ENCODE results near the gene CDH5.

The CDH5 gene

GRCh38 chr16:66386629-66387622 lies 20.4 kb downstream of the CDH5 start:
- DNase-seq: no peak
- in situ Hi-C loops (cut with HindIII; ENCODE audit: low pct_ligation_motif_present, low pct_unique_long_range_greater_than_20kb, low sequenced_read_pairs): no loop called here

DNA sequence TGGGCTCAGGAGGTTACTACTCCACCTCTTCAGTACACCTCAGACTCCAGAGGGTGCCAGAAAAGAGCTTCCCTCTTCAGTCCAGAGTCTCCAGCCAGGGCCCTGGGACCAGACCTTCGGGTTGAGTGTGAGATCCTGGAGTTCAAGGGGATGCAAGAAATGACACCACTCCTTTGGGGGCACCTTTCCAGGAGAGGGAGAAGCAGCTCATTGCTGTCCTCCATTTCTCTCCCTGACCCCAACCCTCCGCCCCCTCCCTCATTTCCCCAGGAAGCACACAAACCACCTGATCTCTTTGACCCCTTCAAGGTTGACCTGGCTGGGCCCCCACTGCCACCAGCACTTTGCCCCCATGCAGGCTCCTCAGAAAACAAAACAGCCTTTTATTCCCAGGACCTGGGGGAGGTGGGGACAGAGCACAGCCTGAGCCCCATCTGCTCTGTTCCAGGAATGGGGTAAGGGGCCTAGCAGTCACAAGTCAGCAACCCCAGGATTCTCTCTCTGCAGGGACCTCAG lies 21.4 kb downstream of the CDH5 start:
- in situ Hi-C loops (cut with HindIII; ENCODE audit: low pct_ligation_motif_present, low pct_unique_long_range_greater_than_20kb, low sequenced_read_pairs): no loop called here

GRCh38 chr16:66388350-66389139 lies 22.1 kb downstream of the CDH5 start:
- in situ Hi-C loops (cut with HindIII; ENCODE audit: low pct_ligation_motif_present, low pct_unique_long_range_greater_than_20kb, low sequenced_read_pairs): no loop called here
- no peak for DNase-seq

More for the DNA sequence above, 21.4 kb downstream of the CDH5 start:
- DNase-seq: no peak

DNA sequence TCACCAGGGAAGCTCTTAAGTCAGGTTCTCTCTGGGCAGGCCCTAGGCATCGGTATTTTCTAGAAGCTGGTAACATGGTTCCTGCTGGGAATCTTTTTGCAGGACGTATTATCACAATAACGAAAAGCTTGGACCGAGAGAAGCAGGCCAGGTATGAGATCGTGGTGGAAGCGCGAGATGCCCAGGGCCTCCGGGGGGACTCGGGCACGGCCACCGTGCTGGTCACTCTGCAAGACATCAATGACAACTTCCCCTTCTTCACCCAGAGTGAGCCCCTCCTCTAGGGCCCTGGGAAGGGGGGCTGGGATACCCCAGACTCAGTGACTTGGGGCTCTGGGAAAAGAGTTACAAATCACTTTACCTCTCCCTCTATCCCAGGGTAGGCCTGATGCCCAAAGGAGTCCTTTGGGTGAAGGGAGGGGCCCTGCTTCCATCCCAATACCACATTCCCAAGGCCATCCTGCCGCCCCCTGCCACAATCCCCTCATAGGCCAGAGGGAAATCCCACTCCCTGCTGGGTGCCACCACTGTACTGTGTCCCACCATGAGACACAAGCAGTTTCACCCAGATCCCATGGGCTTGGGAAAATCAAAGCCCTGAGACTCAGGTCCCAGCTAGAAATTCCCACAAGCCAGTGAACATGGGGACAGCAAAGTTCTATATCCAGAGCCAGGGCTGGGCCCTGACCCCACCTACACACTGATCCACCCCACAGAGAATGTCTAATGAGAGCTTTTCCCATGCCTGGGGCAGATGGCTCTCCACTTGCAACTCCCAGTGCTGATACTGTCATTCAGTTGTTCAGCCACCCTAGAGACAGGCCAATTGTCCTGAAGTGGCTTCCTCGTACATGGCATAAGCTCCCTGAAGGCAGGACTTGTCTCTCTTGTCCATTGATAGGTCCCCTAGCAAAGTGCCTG lies 23.0 kb downstream of the CDH5 start:
- no peak for DNase-seq
- in situ Hi-C loops (cut with HindIII; ENCODE audit: low pct_ligation_motif_present, low pct_unique_long_range_greater_than_20kb, low sequenced_read_pairs): no loop called here

- in situ Hi-C loops (cut with HindIII; ENCODE audit: low pct_ligation_motif_present, low pct_unique_long_range_greater_than_20kb, low sequenced_read_pairs): no loop called here
- DNase-seq: no peak
These were observed 24.0 kb downstream of the CDH5 start for GRCh38 chr16:66390346-66391108.

DNA sequence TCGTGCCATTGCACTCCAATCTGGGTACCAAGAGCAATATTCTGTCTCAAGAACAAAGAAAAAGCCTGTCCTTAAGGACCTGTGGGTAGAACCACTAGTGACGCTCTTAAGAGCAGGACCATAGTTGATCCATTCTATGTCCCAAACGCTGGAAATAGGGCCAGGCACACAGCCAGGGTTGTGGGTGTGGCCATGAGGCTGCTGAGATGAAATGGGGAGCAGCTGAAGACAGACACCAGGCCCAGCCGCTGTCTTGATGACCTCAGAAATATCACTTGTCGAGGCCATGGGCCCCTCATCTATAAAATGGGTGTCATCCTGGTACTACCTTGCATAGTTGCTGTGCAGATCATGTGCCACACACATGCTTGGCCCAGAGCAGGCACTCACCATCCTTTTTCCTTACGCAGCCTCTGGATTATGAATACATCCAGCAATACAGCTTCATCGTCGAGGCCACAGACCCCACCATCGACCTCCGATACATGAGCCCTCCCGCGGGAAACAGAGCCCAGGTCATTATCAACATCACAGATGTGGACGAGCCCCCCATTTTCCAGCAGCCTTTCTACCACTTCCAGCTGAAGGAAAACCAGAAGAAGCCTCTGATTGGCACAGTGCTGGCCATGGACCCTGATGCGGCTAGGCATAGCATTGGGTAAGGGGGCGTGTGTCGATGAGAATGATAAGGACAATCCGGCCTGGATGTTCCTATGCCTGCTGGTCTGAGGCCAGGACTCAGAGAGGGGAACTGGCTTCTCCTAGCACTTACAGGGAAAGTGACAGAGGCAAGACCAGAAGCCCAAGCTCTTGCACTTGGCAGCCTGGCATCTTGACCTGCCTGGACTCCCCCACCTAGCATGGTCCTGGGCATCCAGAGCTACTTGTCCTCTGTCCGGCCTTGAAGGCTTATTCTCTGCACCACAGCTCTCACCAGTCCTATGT lies 25.5 kb downstream of the CDH5 start:
- DNase-seq: no peak
- in situ Hi-C loops (cut with HindIII; ENCODE audit: low pct_ligation_motif_present, low pct_unique_long_range_greater_than_20kb, low sequenced_read_pairs): no loop called here

GRCh38 chr16:66395806-66396555 lies 29.5 kb downstream of the CDH5 start:
- in situ Hi-C loops (cut with HindIII; ENCODE audit: low pct_ligation_motif_present, low pct_unique_long_range_greater_than_20kb, low sequenced_read_pairs): no loop called here
- DNase-seq: no peak

DNA sequence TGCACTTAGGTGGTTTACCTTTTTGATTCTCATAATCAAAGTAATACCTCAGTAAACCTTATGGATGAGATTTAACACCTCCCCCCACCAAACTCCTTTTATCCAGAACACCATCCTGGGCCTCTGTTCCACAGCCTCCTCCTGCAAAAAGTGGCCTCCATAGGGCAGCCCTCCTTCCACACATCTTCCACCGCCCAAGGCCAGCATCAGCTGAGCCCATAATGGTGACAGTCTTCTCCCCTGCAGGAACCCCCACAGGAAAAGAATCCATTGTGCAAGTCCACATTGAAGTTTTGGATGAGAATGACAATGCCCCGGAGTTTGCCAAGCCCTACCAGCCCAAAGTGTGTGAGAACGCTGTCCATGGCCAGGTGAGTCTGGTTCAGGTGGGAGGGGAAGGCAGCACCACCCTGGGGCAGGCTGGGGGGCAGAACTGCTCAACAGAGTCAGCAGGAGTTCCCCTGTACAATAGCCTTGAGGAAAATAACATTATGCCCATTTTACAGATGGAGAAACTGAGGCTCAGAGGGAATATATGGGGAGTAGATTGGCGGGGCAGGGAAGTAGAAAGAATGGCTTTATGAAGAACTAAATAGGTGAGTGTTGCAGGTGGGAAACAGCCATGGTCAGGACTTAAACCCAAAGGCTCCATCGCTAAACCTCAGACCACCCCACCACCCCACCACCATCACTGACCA lies 31.4 kb downstream of the CDH5 start:
- no peak for DNase-seq
- in situ Hi-C loops (cut with HindIII; ENCODE audit: low pct_ligation_motif_present, low pct_unique_long_range_greater_than_20kb, low sequenced_read_pairs): no loop called here

DNA sequence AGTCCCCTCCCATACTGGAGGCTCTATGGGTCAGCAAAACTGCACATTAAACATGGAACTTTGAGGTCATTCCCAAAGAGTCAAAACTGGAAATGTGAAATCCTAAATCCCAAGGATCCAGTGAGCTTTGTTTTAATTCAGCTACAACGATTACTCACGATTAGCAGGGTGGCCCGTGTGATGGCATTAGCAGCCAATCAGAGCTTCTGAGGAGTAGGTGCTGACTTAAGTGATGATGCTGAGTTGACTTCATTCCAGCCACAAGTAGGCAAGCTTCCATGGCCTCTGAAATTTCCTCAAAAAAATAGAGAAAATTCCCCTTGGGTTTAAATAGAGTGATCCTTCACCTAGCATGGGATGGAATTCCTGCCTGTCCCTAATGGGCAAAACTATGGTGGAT lies 32.5 kb downstream of the CDH5 start:
- DNase-seq: no peak
- in situ Hi-C loops (cut with HindIII; ENCODE audit: low pct_ligation_motif_present, low pct_unique_long_range_greater_than_20kb, low sequenced_read_pairs): no loop called here

- DNase-seq: no peak
These were observed 33.4 kb downstream of the CDH5 start for GRCh38 chr16:66399930-66400329.

DNA sequence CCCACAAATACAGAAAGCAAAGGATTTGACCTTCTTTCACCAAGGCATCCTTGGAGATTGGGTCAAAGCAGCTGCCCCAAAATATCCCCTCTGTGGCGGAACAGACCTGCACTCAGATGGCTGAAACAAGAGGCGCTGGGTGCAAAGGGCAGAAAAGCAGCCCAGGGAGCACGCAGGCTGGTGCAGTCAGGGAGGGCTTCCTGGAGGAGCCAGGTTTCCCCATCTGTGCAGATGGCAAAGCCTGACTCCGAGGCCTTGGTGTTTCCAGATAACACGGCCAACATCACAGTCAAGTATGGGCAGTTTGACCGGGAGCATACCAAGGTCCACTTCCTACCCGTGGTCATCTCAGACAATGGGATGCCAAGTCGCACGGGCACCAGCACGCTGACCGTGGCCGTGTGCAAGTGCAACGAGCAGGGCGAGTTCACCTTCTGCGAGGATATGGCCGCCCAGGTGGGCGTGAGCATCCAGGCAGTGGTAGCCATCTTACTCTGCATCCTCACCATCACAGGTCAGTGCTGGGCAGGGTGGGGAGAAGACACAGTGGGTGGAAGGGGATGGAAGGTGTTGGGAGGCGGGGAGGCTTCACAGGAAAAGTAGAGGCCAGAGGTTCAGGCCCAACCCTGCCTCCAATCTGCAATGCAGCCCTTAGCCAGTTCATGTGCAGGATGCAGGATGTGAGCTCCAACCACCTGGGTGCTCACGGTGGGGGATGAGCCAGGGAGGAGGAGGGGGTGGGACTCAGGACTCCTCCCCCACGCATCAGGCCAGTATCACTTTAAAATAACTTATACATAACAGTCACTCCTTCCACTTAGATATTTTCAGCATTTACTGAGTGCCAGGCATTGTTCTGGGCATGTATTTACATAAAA lies 34.3 kb downstream of the CDH5 start:
- no peak for DNase-seq
- in situ Hi-C loops (cut with HindIII; ENCODE audit: low pct_ligation_motif_present, low pct_unique_long_range_greater_than_20kb, low sequenced_read_pairs): no loop called here

More at GRCh38 chr16:66399930-66400329, 33.4 kb downstream of the CDH5 start:
- in situ Hi-C loops (cut with HindIII; ENCODE audit: low pct_ligation_motif_present, low pct_unique_long_range_greater_than_20kb, low sequenced_read_pairs): no loop called here

GRCh38 chr16:66401610-66402009 lies 35.1 kb downstream of the CDH5 start:
- in situ Hi-C loops (cut with HindIII; ENCODE audit: low pct_ligation_motif_present, low pct_unique_long_range_greater_than_20kb, low sequenced_read_pairs): no loop called here
- no peak for DNase-seq

DNA sequence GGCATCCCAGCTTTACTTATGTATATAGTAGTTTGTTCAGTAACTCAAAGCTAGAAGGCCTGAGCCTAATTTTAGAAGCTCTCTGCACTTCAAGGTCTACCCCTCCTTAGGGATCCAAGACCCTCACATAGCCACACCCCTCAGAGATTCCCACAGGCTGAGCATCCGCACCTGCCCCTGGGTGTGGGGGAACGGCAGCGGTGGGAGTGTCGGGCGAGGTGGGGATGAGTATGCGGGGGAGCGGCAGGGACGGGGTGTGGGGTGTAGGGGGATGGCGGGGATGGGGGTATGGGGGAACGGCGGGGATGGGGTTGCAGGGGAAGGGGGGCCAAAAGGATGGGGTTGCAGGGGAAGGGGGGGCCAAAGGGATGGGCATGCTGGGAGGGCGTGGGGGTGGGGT lies 35.7 kb downstream of the CDH5 start:
- in situ Hi-C loops (cut with HindIII; ENCODE audit: low pct_ligation_motif_present, low pct_unique_long_range_greater_than_20kb, low sequenced_read_pairs): no loop called here
- DNase-seq: no peak

DNA sequence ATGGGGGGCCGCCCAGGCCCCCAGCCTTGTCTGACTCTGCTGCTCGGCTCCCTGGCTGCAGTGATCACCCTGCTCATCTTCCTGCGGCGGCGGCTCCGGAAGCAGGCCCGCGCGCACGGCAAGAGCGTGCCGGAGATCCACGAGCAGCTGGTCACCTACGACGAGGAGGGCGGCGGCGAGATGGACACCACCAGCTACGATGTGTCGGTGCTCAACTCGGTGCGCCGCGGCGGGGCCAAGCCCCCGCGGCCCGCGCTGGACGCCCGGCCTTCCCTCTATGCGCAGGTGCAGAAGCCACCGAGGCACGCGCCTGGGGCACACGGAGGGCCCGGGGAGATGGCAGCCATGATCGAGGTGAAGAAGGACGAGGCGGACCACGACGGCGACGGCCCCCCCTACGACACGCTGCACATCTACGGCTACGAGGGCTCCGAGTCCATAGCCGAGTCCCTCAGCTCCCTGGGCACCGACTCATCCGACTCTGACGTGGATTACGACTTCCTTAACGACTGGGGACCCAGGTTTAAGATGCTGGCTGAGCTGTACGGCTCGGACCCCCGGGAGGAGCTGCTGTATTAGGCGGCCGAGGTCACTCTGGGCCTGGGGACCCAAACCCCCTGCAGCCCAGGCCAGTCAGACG lies 36.2 kb downstream of the CDH5 start:
- DNase-seq: no peak
- in situ Hi-C loops (cut with HindIII; ENCODE audit: low pct_ligation_motif_present, low pct_unique_long_range_greater_than_20kb, low sequenced_read_pairs): no loop called here
